Thymus (tissue), 2 donors: ENCODE results near the gene OR12D1. TPM values are rescaled to one million over a fixed set of nuclear protein-coding genes. Genes with fewer than 3 reads are reported as not detected.

Experiments
- polyA plus RNA-seq: library from polyadenylated mRNA; stranded (reverse); fragments of 200-250 nt; gene quantifications from one replicate; pipeline ENCODE4 v1.2.3, GENCODE V29; 2013
- total RNA-seq: library from RNA; stranded (reverse); fragments of 120-200 nt; gene quantifications from one replicate; pipeline ENCODE4 v1.2.4, GENCODE V29; 2013
- donor health status: healthy.

The OR12D1 gene
- total and polyA plus RNA-seq, 2 donors: not detected

Other genes starting within 250 kb of the OR12D1 start
- gene OR2J2, start 244.0 kb upstream of the OR12D1 start, total RNA-seq: not detected
- not detected for gene OR2J2, start 244.0 kb upstream of the OR12D1 start, polyA plus RNA-seq
- gene OR14J1, start 113.2 kb upstream of the OR12D1 start, total RNA-seq: not detected
- gene OR14J1, start 113.2 kb upstream of the OR12D1 start, polyA plus RNA-seq: under 0.01 TPM
- gene OR5V1, start 46.1 kb upstream of the OR12D1 start, total RNA-seq: not detected
- gene OR5V1, start 46.1 kb upstream of the OR12D1 start, polyA plus RNA-seq: not detected
- gene OR12D3, start 39.6 kb upstream of the OR12D1 start, total RNA-seq: not detected
- not detected for gene OR12D3, start 39.6 kb upstream of the OR12D1 start, polyA plus RNA-seq
- gene OR12D2, start 19.3 kb upstream of the OR12D1 start, total RNA-seq: not detected
- gene OR12D2, start 19.3 kb upstream of the OR12D1 start, polyA plus RNA-seq: not detected
- not detected for gene OR10C1, start 24.4 kb downstream of the OR12D1 start, total RNA-seq
- not detected for gene OR10C1, start 24.4 kb downstream of the OR12D1 start, polyA plus RNA-seq
- under 0.01 TPM for gene OR11A1, start 42.1 kb downstream of the OR12D1 start, total RNA-seq
- gene OR11A1, start 42.1 kb downstream of the OR12D1 start, polyA plus RNA-seq: 0.02 TPM
- gene OR2H1, start 42.2 kb downstream of the OR12D1 start, total RNA-seq: not detected
- 0.05 TPM for gene OR2H1, start 42.2 kb downstream of the OR12D1 start, polyA plus RNA-seq
- gene MAS1L, start 73.0 kb downstream of the OR12D1 start, total RNA-seq: not detected
- not detected for gene MAS1L, start 73.0 kb downstream of the OR12D1 start, polyA plus RNA-seq
- 158 TPM for gene UBD, start 144.8 kb downstream of the OR12D1 start, total RNA-seq
- 155 TPM for gene UBD, start 144.8 kb downstream of the OR12D1 start, polyA plus RNA-seq
- gene OR2H2, start 170.2 kb downstream of the OR12D1 start, total RNA-seq: not detected
- under 0.01 TPM for gene OR2H2, start 170.2 kb downstream of the OR12D1 start, polyA plus RNA-seq
- 1.1 TPM for gene GABBR1, start 218.3 kb downstream of the OR12D1 start, total RNA-seq
- 20.5 TPM for gene GABBR1, start 218.3 kb downstream of the OR12D1 start, polyA plus RNA-seq
- not detected for gene MOG, start 242.2 kb downstream of the OR12D1 start, total RNA-seq
- gene MOG, start 242.2 kb downstream of the OR12D1 start, polyA plus RNA-seq: 0.11 TPM